HEK293 (cell line): ENCODE results near the gene IL1RAP.

Source experiments
- CTCF ChIA-PET: fragments of 350-600 bp; formaldehyde crosslinking; extraction: SDS; loops from one replicate; lab custom pipeline; 2021; ENCODE audit warnings: antibody characterized with exemption; lab: Yijun Ruan, JAX
- POLR2A ChIA-PET: fragments of 300-600 bp; formaldehyde crosslinking; extraction: SDS; loops from one replicate; lab custom pipeline; 2020; ENCODE audit warnings: antibody characterized with exemption, inconsistent platforms; lab: Yijun Ruan, JAX
- H3K27ac ChIP-seq: fragments of 200-500 bp; sonication (Bioruptor generic); 2 replicates; pipeline ENCODE4 v1.5.1; 2014; ENCODE audit warnings: low read depth, low read length, control low read depth, inconsistent platforms; ENCODE audit errors: extremely low read depth
- H3K36me3 ChIP-seq, 2 experiments: fragments of 200-500 bp in 1 of 2; sonication (Bioruptor generic) in 1 of 2; 1 replicate in 1 of 2; 2 replicates in 1 of 2; pipeline ENCODE4 v1.5.1; 2014 to 2017; ENCODE audit warnings: inconsistent platforms in 2 of 2, low read length in 2 of 2; ENCODE audit not compliant: control insufficient read depth in 2 of 2, insufficient read depth in 1 of 2
- H3K4me1 ChIP-seq: fragments of 200-500 bp; sonication (Bioruptor generic); 2 replicates; pipeline ENCODE4 v1.5.1; 2014; ENCODE audit warnings: mild to moderate bottlenecking, low read length, inconsistent platforms; ENCODE audit not compliant: control insufficient read depth, insufficient read depth
- H3K4me3 ChIP-seq: 2 replicates; pipeline ENCODE4 v1.5.1; 2011; ENCODE audit warnings: low read depth, mild to moderate bottlenecking, control low read depth, low read length, moderate library complexity
- H3K9me3 ChIP-seq: fragments of 200-500 bp; sonication (Bioruptor generic); 2 replicates; pipeline ENCODE4 v1.5.1; 2014; ENCODE audit warnings: low read depth, low read length, inconsistent platforms; ENCODE audit not compliant: control insufficient read depth, insufficient read depth
- HIC1 ChIP-seq: fragments of 450-650 bp; formaldehyde crosslinking; IDR thresholded peaks from 2 replicates; pipeline ENCODE4 v1.5.1; 2016; ENCODE audit warnings: missing biosample characterization, missing genetic modification characterization
- KLF1 ChIP-seq: fragments of 450-650 bp; formaldehyde crosslinking; IDR thresholded peaks from 2 replicates; pipeline ENCODE4 v1.5.1; 2016; ENCODE audit warnings: missing biosample characterization, missing genetic modification characterization
- KLF16 ChIP-seq: fragments of 450-650 bp; formaldehyde crosslinking; IDR thresholded peaks from 2 replicates; pipeline ENCODE4 v1.5.1; 2017; ENCODE audit warnings: missing biosample characterization, missing genetic modification characterization
- RBAK ChIP-seq: fragments of 450-650 bp; formaldehyde crosslinking; IDR thresholded peaks from 2 replicates; pipeline ENCODE4 v1.5.1; 2016; ENCODE audit warnings: missing biosample characterization, missing genetic modification characterization
- REST ChIP-seq: fragments of 450-650 bp; formaldehyde crosslinking; IDR thresholded peaks from 2 replicates; pipeline ENCODE4 v1.5.1; 2016; ENCODE audit warnings: missing biosample characterization, missing genetic modification characterization
- ZNF10 ChIP-seq: fragments of 450-650 bp; formaldehyde crosslinking; IDR thresholded peaks from 2 replicates; pipeline ENCODE4 v1.5.1; 2017; ENCODE audit warnings: missing biosample characterization, missing genetic modification characterization
- ZNF266 ChIP-seq: fragments of 450-650 bp; formaldehyde crosslinking; IDR thresholded peaks from 2 replicates; pipeline ENCODE4 v1.5.1; 2016; ENCODE audit warnings: missing biosample characterization, missing genetic modification characterization, low read depth
- ZNF48 ChIP-seq: fragments of 450-650 bp; formaldehyde crosslinking; IDR thresholded peaks from 2 replicates; pipeline ENCODE4 v1.5.1; 2016; ENCODE audit warnings: missing biosample characterization, missing genetic modification characterization
- ZNF544 ChIP-seq: fragments of 450-650 bp; formaldehyde crosslinking; IDR thresholded peaks from 2 replicates; pipeline ENCODE4 v1.5.0; 2017; ENCODE audit warnings: missing biosample characterization, missing genetic modification characterization
- ZNF600 ChIP-seq: fragments of 450-650 bp; formaldehyde crosslinking; IDR thresholded peaks from 2 replicates; pipeline ENCODE4 v1.5.1; 2016; ENCODE audit warnings: missing biosample characterization, missing genetic modification characterization
- ZNF624 ChIP-seq: fragments of 450-650 bp; formaldehyde crosslinking; IDR thresholded peaks from 2 replicates; pipeline ENCODE4 v1.5.1; 2017; ENCODE audit warnings: missing biosample characterization, missing genetic modification characterization
- ZNF654 ChIP-seq: fragments of 450-650 bp; formaldehyde crosslinking; IDR thresholded peaks from 2 replicates; pipeline ENCODE4 v1.5.1; 2016; ENCODE audit warnings: low read depth, missing biosample characterization, missing genetic modification characterization
- ZNF660 ChIP-seq: fragments of 450-650 bp; IDR thresholded peaks from 2 replicates; pipeline ENCODE4 v1.5.1; 2018; ENCODE audit warnings: missing biosample characterization, mild to moderate bottlenecking, missing genetic modification characterization
- ZNF670 ChIP-seq: fragments of 450-650 bp; formaldehyde crosslinking; IDR thresholded peaks from 2 replicates; pipeline ENCODE4 v1.5.1; 2016; ENCODE audit warnings: missing biosample characterization, missing genetic modification characterization, low read depth
- ZNF76 ChIP-seq: fragments of 450-650 bp; formaldehyde crosslinking; IDR thresholded peaks from 2 replicates; pipeline ENCODE4; 2016; ENCODE audit warnings: low read depth, missing biosample characterization, missing genetic modification characterization, borderline replicate concordance
- TF ChIP-seq, protein P1 (sequence below): fragments of 450-650 bp; formaldehyde crosslinking; IDR thresholded peaks from 2 replicates; pipeline ENCODE4 v1.5.1; 2016; ENCODE audit warnings: missing biosample characterization, missing genetic modification characterization

The IL1RAP gene

DNA sequence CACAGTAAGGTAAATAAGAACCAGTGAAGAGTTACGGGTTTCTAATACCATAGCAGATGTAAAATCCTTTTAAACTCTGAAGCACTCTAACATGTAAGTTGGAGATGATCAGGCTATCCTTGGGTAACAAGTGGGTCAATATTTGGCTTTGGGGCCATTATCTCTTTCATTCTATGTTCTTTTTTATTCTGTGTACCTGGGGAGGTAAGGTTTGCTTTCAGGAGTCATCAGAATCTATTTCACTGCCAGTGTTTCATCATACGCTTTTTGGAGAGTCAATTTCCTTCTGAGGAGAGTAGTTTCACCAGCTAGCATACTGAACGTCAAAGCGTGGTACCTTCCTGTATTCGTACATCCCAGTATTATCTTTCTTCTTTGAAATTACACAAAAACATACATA lies 182.1 kb downstream of the IL1RAP start:
- Histone ChIP-seq H3K36me3 (no peaks in the 10 kb centered on the region), H3K4me3 (no peak overlapping the region), H3K9me3 (no peaks in the 10 kb centered on the region), H3K4me1 (no peaks in the 10 kb centered on the region), H3K27ac (no peak overlapping the region)
- no peak for TF ChIP-seq REST (tag by site-specific recombination)
- no peak for TF ChIP-seq ZNF624 (tag by site-specific recombination)
- TF ChIP-seq ZNF48 = no peak
- no peak for TF ChIP-seq ZNF544
- TF ChIP-seq HIC1 (tag by site-specific recombination) = no peak
- TF ChIP-seq KLF16 (tag by site-specific recombination) = no peak
- no peak for TF ChIP-seq RBAK (tag by site-specific recombination)
- TF ChIP-seq ZNF660 = no peak
- TF ChIP-seq ZNF76 (tag by site-specific recombination) = no peak
- no peak for TF ChIP-seq KLF1 (tag by site-specific recombination)
- no peak for TF ChIP-seq ZNF266 (tag by site-specific recombination)
- TF ChIP-seq, protein P1, sequence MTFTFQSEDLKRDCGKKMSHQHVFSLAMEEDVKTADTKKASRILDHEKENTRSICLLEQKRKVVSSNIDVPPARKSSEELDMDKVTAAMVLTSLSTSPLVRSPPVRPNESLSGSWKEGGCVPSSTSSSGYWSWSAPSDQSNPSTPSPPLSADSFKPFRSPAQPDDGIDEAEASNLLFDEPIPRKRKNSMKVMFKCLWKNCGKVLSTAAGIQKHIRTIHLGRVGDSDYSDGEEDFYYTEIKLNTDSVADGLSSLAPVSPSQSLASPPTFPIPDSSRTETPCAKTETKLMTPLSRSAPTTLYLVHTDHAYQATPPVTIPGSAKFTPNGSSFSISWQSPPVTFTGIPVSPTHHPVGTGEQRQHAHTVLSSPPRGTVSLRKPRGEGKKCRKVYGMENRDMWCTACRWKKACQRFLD = no peak
- no peak for TF ChIP-seq ZNF10
- TF ChIP-seq ZNF600 (tag by site-specific recombination) = no peak
- POLR2A ChIA-PET = no interaction called here
- CTCF ChIA-PET = interaction anchor here (0.7 to 2.6 kb wide), 4 partner anchors 10 to 697 kb away, joined by 4 to 9 read pairs (median 6); no protein-coding TSS in a partner anchor

DNA sequence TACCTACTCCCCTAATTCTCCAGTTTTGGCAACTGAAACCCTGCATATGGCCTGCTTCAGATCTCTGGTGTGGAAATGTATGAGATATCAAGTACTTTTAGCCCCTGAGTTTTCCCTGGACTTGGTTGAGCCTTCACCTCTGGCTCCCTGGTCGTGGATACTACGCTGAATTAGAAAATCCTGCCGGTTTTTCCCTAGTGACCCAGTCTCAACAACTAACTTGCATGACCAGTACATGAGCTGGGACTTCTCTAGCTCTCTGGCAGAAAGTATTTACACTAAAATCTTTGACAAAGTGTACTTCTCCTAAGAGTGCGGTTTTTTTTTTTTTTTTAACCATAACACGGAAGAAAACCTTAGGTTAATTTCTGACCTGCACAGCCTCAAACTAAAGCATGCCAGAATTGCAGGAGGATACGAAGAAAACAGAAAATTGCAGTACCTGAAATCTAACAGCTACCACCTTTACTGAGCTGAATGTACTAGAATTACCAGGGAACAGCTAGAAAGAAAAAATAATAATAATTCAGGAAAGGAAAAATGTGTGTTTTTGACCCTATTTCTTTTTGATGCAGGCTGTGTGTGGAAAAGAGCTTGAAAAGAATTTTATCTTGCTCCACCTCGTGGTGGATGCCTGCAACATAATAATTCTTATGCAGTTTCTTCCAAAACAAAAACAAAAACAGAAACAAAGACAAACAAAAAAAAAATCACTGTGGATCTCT lies 183.1 kb downstream of the IL1RAP start:
- TF ChIP-seq ZNF654 (0 out of 2 replicates have a peak, but pooled peaks have one; percentile 7), ZNF670 (tag by site-specific recombination) (no peak)
- TF ChIP-seq, all 188 proteins: peak for 1
- Histone ChIP-seq H3K4me3 (no peak overlapping the region), H3K27ac (no peak overlapping the region), H3K9me3 (no peaks in the 10 kb centered on the region), H3K4me1 (no peaks in the 10 kb centered on the region), H3K36me3 (no peaks in the 10 kb centered on the region)
- POLR2A ChIA-PET = no interaction called here
- CTCF ChIA-PET = interaction anchor here (0.6 to 2.6 kb wide), 28 partner anchors 9 to 1429 kb away, joined by 3 to 9 read pairs (median 3); no protein-coding TSS in a partner anchor
